A673 (cell line): ENCODE data around the gene IFT52.

Experiments
- EZH2 ChIP-seq: fragments of 200-600 bp; sonication (generic); IDR thresholded peaks from 2 replicates; pipeline ENCODE4 v1.6.1; 2017; ENCODE audit warnings: borderline replicate concordance, low read depth, mild to moderate bottlenecking, mixed read lengths, antibody characterized with exemption, low read length; ENCODE audit not compliant: poor library complexity, severe bottlenecking
- TF ChIP-seq, protein P1 (sequence below): fragments of 300-800, 200-600 bp; sonication (generic); conservative IDR thresholded peaks from 2 replicates; pipeline ENCODE4 v1.5.1; 2017; ENCODE audit warnings: low read depth, mild to moderate bottlenecking, antibody characterized with exemption, low read length, moderate library complexity, mixed read lengths

- TF ChIP-seq, protein P1, sequence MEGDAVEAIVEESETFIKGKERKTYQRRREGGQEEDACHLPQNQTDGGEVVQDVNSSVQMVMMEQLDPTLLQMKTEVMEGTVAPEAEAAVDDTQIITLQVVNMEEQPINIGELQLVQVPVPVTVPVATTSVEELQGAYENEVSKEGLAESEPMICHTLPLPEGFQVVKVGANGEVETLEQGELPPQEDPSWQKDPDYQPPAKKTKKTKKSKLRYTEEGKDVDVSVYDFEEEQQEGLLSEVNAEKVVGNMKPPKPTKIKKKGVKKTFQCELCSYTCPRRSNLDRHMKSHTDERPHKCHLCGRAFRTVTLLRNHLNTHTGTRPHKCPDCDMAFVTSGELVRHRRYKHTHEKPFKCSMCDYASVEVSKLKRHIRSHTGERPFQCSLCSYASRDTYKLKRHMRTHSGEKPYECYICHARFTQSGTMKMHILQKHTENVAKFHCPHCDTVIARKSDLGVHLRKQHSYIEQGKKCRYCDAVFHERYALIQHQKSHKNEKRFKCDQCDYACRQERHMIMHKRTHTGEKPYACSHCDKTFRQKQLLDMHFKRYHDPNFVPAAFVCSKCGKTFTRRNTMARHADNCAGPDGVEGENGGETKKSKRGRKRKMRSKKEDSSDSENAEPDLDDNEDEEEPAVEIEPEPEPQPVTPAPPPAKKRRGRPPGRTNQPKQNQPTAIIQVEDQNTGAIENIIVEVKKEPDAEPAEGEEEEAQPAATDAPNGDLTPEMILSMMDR = no peak
- no peak for TF ChIP-seq EZH2
These were observed 32.2 kb upstream of the IFT52 start, which contains the start of gene SGK2 for GRCh38 chr20:43558412-43559146.
